SK-MEL-5 (cell line): Measurements from ENCODE around the gene OR14I1. TPM values are rescaled to one million over a fixed set of nuclear protein-coding genes. Genes with fewer than 3 reads are reported as not detected.
A peak's percentile ranks its signal among the peaks of the same experiment; 100 is the strongest.
"Not testable (repeated sequence)": the region's sequence is repeated elsewhere in the genome, so short reads cannot be mapped to it uniquely, and the experiment has no call there.

Experiments
- DNase-seq: peaks from one replicate; pipeline ENCODE4 v3.0.0-alpha.2; 2016; ENCODE audit warnings: low read depth, low spot score
- in situ Hi-C: cut with HindIII; loops from 2 replicates; pipeline ENCODE4 v1.10.0; 2016; ENCODE audit warnings: low sequenced_read_pairs, high pct_unique_total_duplicates, low pct_unique_long_range_greater_than_20kb
- small RNA-seq, 2 experiments: library from RNA; depleted of rRNA; stranded (forward); fragments of <200 nt; gene quantifications; one replicate each; pipeline ENCODE3, GENCODE V24; 2014
- total RNA-seq: library from RNA; depleted of rRNA; stranded (reverse); fragments of >200 nt; shearing (Covaris generic); gene quantifications from 2 replicates; pipeline ENCODE4 v1.2.3, GENCODE V29; 2014; rRNA removed

Gene OR14I1
- total RNA-seq, 1 experiment from 2014 or later, result not detected

- DNase-seq, result peak; percentile 70
- in situ Hi-C loops, result no loop called here
Measured at GRCh38 chr1:248696261-248696660, 6.3 kb downstream of the OR14I1 start.

GRCh38 chr1:248695451-248696132 is 7.0 kb downstream of the OR14I1 start:
- in situ Hi-C loops, result no loop called here
- DNase-seq, result no peak

DNA sequence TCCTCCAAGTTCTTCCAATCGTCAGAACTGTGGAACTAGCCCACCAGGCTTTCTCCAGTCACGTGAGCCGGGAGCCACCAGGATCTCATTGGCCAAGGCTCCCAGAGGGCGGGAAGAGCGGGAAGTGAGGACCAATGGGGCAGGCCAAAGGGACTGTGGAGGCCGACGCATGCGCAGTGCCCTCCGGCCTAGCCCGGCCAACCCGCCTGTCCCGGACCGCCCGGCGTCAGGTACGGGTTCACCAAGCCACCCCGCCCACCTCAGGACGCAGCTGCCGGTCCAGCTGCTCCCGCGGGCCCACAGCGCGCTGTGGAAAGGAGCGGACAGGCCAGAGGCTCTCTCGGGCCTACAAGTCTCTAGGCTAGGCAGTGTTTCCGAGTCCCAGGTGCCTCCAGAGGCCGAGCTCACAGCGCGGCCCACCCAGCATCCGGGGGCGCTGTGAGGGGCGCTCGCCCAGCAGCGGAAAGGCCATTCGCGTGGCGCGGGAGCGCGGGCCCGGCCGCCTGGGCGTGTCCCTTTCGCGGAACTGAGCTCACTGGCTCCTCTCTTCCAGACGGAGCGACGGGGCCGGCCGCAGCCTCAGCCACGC is 10.9 kb downstream of the OR14I1 start:
- no peak for DNase-seq
- in situ Hi-C loops, result no loop called here

DNA sequence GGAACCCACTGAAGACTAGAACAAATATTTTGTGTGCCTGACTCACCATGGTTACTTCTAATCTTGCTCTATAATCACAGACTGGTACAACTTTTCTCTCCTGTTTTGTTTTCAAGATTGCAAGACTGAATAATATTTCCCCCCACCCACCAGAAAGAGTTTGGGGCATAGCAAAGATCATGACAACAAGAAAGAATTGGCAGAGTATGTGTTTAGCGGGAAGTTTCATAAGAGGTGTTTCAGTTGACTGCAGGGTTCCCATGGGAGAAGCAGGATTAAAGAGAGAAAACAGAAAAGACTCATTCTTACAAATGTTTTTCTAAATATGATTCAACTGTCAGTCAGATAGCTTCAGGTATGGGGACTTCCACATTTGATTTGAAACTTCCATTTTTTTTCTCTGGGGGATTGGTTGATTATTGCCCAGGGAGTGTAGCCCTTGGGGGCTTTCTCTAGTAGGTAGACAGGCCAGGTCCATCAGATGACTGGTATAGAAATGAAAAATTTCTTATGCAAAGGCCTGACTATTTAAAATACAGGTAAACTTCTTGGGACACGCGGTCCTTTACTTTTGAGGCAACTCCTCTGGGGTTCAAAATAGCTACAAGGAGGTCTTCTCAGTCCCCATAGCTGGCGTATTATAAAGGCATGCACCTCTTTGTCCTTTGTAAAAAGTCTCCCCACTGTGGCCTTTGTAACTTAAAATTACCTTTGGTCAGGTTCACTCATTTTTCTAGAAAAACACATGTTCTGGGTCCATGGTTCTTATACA is 13.9 kb downstream of the OR14I1 start:
- DNase-seq, result no peak
- in situ Hi-C loops, result no loop called here

DNA sequence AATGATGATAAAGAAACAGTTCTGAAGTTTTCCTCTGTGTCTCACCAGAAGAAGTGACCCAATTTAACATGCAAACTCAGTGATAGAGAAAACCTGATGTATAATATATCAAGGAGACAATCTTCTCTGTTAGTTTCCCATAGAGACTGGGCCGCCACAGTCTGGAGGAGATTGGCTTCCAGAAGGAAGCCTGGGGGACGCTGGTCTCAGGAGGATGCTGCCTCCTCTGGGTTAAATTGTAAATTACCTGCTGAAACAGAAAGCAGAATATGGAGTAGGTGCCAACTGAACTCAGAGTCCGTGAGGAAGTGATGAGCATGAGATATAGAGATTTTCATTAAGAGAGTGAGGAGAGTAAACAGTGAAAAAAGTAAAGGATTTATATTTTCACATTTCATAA is 15.8 kb downstream of the OR14I1 start:
- in situ Hi-C loops, result no loop called here
- DNase-seq, result peak; percentile 48

- in situ Hi-C loops, result no loop called here
- no peak for DNase-seq
Measured at GRCh38 chr1:248681651-248682050, 20.9 kb downstream of the OR14I1 start.

GRCh38 chr1:248670003-248670402 is 32.6 kb downstream of the OR14I1 start:
- in situ Hi-C loops, result no loop called here
- no peak for DNase-seq

DNA sequence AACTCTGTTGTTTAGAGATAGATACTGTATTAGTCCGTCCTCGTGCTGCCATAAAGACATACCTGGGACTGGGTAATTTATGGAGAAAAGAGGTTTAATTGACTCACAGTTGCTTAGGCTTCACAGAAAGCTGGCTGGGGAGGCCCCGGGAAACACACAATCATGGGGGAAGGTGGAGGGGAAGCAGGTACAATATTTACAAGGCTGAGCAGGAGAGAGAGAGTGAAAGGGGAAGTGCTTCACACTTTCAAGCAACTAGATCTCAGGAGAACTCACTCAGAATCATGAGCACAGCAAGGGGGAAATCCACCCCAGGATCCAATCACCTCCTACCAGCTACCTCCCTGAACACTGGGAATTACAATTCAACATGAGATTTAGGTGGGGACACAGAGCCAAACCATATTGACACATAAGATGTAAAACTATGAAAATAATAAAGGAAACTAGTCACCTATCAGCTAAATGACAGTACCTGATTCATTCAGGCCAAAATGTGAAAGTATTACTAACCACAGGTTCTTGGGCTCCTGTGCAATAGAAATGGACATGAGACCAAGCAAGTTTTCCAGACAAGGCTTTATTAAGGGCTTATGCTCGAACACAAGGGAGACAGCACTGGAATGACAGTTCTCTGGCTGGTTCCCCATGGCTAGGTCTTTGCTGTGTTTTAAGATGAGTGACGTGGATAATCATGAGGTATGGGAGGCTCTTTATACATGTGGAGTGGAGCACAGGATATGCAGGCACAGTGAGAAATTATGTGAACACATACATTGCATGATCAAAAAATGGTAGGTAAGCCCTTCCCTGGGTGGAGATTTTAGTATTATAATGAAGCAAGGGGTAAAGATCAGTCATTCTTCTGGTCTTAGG is 38.9 kb downstream of the OR14I1 start:
- DNase-seq, in situ Hi-C loops: not testable (repeated sequence)

- in situ Hi-C loops, DNase-seq: not testable (repeated sequence)
Measured at GRCh38 chr1:248656797-248657196, 45.8 kb downstream of the OR14I1 start.

DNA sequence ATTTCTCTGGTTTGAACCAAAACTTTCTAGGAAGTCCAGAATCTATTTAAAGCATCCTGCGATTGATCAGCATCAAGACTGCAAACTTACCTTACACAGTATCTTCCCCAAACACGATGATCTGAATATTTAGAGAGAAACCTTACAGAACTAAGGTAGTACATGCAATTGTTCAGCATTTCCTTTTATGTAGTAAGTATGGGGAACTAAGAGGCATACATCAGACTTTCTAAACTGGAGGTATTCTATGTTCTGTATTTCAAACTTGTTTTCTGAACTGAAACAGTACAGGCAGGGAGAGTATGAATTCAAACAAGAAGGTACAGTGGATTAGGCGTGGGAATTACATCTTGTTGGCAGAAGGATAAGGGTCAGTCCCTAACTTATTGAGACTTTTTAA is 47.2 kb downstream of the OR14I1 start, which contains the start of gene OR2T27:
TSS of gene OR2T27 (minus strand) at position 175 of the 400 bp plus-strand sequence. CDS start 4,644 bp downstream, outside the sequence.
- DNase-seq, in situ Hi-C loops: not testable (repeated sequence)

Small RNA genes lying within 50 kb of the gene (small RNA-seq; reads per million reads assigned to genes)
- gene AHCYP8, result 0 reads per million in 2 experiments

Other genes starting within 250 kb of the OR14I1 start
- gene OR2T3, start 229.4 kb downstream of the OR14I1 start, total RNA-seq, result not detected in 2 replicates
- not detected in 2 replicates for gene OR2T5, start 214.2 kb downstream of the OR14I1 start, total RNA-seq
- gene OR2G6, start 194.7 kb downstream of the OR14I1 start, total RNA-seq, result not detected in 2 replicates
- gene OR2T29, start 140.0 kb downstream of the OR14I1 start, total RNA-seq, result not detected in 2 replicates
- gene OR2T34, start 128.0 kb downstream of the OR14I1 start, total RNA-seq, result not detected in 2 replicates
- gene OR2T10, start 105.1 kb downstream of the OR14I1 start, total RNA-seq, result not detected in 2 replicates
- gene OR2T11, start 67.7 kb downstream of the OR14I1 start, total RNA-seq, result not detected in 2 replicates
- gene OR2T35, start 57.5 kb downstream of the OR14I1 start, total RNA-seq, result not detected in 2 replicates
- gene OR2T27, start 47.2 kb downstream of the OR14I1 start, total RNA-seq, result not detected in 2 replicates
- 2.3 and 2.4 TPM in 2 replicates for gene LYPD8, start 53.0 kb upstream of the OR14I1 start, total RNA-seq
- gene SH3BP5L, start 123.1 kb upstream of the OR14I1 start, total RNA-seq, result 14.9 and 15.2 TPM in 2 replicates
- gene ZNF672, start 135.5 kb upstream of the OR14I1 start, total RNA-seq, result 25.4 and 29.8 TPM in 2 replicates
- gene ZNF692, start 156.3 kb upstream of the OR14I1 start, total RNA-seq, result 16.4 and 18.7 TPM in 2 replicates
- 6.6 and 9.1 TPM in 2 replicates for gene PGBD2, start 203.5 kb upstream of the OR14I1 start, total RNA-seq